H1 (cell line): ENCODE data around the gene CITED4. TPM values are rescaled to one million over a fixed set of nuclear protein-coding genes. Genes with fewer than 3 reads are reported as not detected.

Experiments used
- CTCF ChIA-PET: fragments of 300-600 bp; sonication (Branson Sonifier 250); formaldehyde crosslinking; loops from one replicate; lab custom pipeline; 2021; ENCODE audit not compliant: partially characterized antibody; lab: Charles Lee
- POLR2A ChIA-PET: fragments of 300-600 bp; sonication (Branson Sonifier 250); formaldehyde crosslinking; loops from one replicate; lab custom pipeline; 2021; ENCODE audit warnings: inconsistent platforms; ENCODE audit not compliant: partially characterized antibody; lab: Charles Lee
- DNase-seq, 2 experiments: peaks; one replicate each; pipeline versions ENCODE4 v3.0.0 to v3.0.0-alpha.2; 2010 to 2022; ENCODE audit warnings: low spot score in 2 of 2, low read depth in 1 of 2, mixed read lengths in 1 of 2
- FAIRE-seq: peaks from 2 replicates; lab custom pipeline; 2011; peaks lifted over from hg19 to GRCh38; lab: Jason Lieb, UNC
- H2AFZ ChIP-seq: 2 replicates; pipeline ENCODE4 v1.8.1; 2012; ENCODE audit warnings: low read length, inconsistent platforms
- H2AK5ac ChIP-seq: 2 replicates; pipeline ENCODE4 v1.6.1; 2013; ENCODE audit warnings: low read depth, low read length
- H2BK120ac ChIP-seq: replicated peaks from 2 replicates; pipeline ENCODE3; 2013; ENCODE audit warnings: low read depth, low read length, inconsistent platforms
- H2BK12ac ChIP-seq: 2 replicates; pipeline ENCODE4 v1.6.1; 2013; ENCODE audit warnings: low read depth, low read length
- H2BK15ac ChIP-seq: 2 replicates; pipeline ENCODE4 v1.6.1; 2013; ENCODE audit warnings: low read length
- H2BK20ac ChIP-seq: 2 replicates; pipeline ENCODE4 v1.6.1; 2013; ENCODE audit warnings: low read length
- H2BK5ac ChIP-seq: 2 replicates; pipeline ENCODE4 v1.6.1; 2013; ENCODE audit warnings: low read depth, low read length
- H3K14ac ChIP-seq: 2 replicates; pipeline ENCODE4 v1.6.1; 2013; ENCODE audit warnings: inconsistent platforms; ENCODE audit not compliant: insufficient read length
- H3K18ac ChIP-seq: 2 replicates; pipeline ENCODE4 v1.6.1; 2013; ENCODE audit warnings: low read length; ENCODE audit errors: extremely low read depth
- H3K23ac ChIP-seq: 2 replicates; pipeline ENCODE4 v1.6.1; 2013; ENCODE audit warnings: inconsistent platforms; ENCODE audit not compliant: insufficient read length
- H3K23me2 ChIP-seq: 2 replicates; pipeline ENCODE4 v1.6.1; 2013; ENCODE audit warnings: low read depth, low read length
- H3K27ac ChIP-seq: 2 replicates; pipeline ENCODE4 v1.6.1; 2011; ENCODE audit warnings: low read depth, low read length, inconsistent platforms
- H3K27me3 ChIP-seq, 4 experiments: replicated peaks in 1 of 4; 1 replicate in 1 of 4; 2 replicates in 3 of 4; pipeline versions ENCODE4 v1.6.1 to v1.8.1; 2011 to 2013; ENCODE audit warnings: low read length in 3 of 4, mild to moderate bottlenecking in 3 of 4, inconsistent platforms in 2 of 4, mixed read lengths in 2 of 4, moderate library complexity in 1 of 4; ENCODE audit not compliant: control insufficient read depth in 3 of 4, insufficient read depth in 3 of 4; ENCODE audit errors: extremely low read depth in 1 of 4
- H3K36me3 ChIP-seq, 4 experiments: 2 replicates each; pipeline versions ENCODE4 v1.6.1 to v1.8.1; 2011 to 2013; ENCODE audit warnings: mild to moderate bottlenecking in 4 of 4, low read length in 3 of 4, moderate library complexity in 2 of 4, control low read depth in 1 of 4, inconsistent platforms in 1 of 4; ENCODE audit not compliant: insufficient read depth in 4 of 4, control insufficient read depth in 2 of 4
- H3K4ac ChIP-seq: replicated peaks from 2 replicates; pipeline ENCODE3; 2013; ENCODE audit warnings: low read length, low read depth, mixed read lengths, inconsistent platforms; ENCODE audit not compliant: insufficient read length
- H3K4me1 ChIP-seq, 4 experiments: replicated peaks in 1 of 4; 1 replicate in 1 of 4; 2 replicates in 3 of 4; pipeline versions ENCODE4 v1.6.1 to v1.8.1; 2011 to 2013; ENCODE audit warnings: low read length in 3 of 4, inconsistent platforms in 2 of 4, mixed read lengths in 1 of 4; ENCODE audit not compliant: insufficient read depth in 4 of 4, control insufficient read depth in 3 of 4
- H3K4me2 ChIP-seq, 2 experiments: 2 replicates each; pipeline versions ENCODE4 v1.6.1 to v1.8.1; 2011 to 2013; ENCODE audit warnings: low read depth in 2 of 2, low read length in 2 of 2, control low read depth in 1 of 2, inconsistent platforms in 1 of 2, mild to moderate bottlenecking in 1 of 2; ENCODE audit not compliant: insufficient read depth in 1 of 2
- H3K4me3 ChIP-seq, 4 experiments: fragments of 200-600, 300-600 bp in 1 of 4; sonication (generic), shearing (Covaris generic), sonication (Bioruptor Twin) in 1 of 4; 2 replicates each; pipeline versions ENCODE4 v1.5.1 to v1.8.1; 2011 to 2016; ENCODE audit warnings: low read length in 4 of 4, low read depth in 3 of 4, control low read depth in 2 of 4, inconsistent platforms in 2 of 4, mild to moderate bottlenecking in 2 of 4, mixed read lengths in 1 of 4, moderate library complexity in 1 of 4; ENCODE audit not compliant: insufficient read depth in 2 of 4; ENCODE audit errors: extremely low read depth in 1 of 4
- H3K56ac ChIP-seq: replicated peaks from 2 replicates; pipeline ENCODE3; 2013; ENCODE audit warnings: low read depth, mild to moderate bottlenecking, mixed read lengths, low read length, inconsistent platforms; ENCODE audit not compliant: insufficient read length
- H3K79me1 ChIP-seq: 2 replicates; pipeline ENCODE4 v1.6.1; 2013; ENCODE audit warnings: low read depth, low read length, control low read depth
- H3K79me2 ChIP-seq, 2 experiments: 2 replicates each; pipeline versions ENCODE4 v1.6.1 to v1.8.1; 2012 to 2013; ENCODE audit warnings: low read length in 2 of 2, mild to moderate bottlenecking in 2 of 2, inconsistent platforms in 1 of 2; ENCODE audit not compliant: insufficient read depth in 2 of 2, control insufficient read depth in 1 of 2
- H3K9ac ChIP-seq, 4 experiments: replicated peaks in 1 of 4; 1 replicate in 1 of 4; 2 replicates in 3 of 4; pipeline versions ENCODE4 v1.6.1 to v1.8.1; 2011 to 2013; ENCODE audit warnings: low read depth in 3 of 4, low read length in 3 of 4, control low read depth in 2 of 4, mild to moderate bottlenecking in 2 of 4, moderate library complexity in 2 of 4, inconsistent platforms in 1 of 4; ENCODE audit errors: extremely low read depth in 1 of 4
- H3K9me3 ChIP-seq, 2 experiments: 2 replicates each; pipeline versions ENCODE4 v1.6.1 to v1.8.1; 2012 to 2013; ENCODE audit warnings: mild to moderate bottlenecking in 2 of 2, moderate library complexity in 2 of 2, control low read depth in 1 of 2, inconsistent platforms in 1 of 2, low read depth in 1 of 2, low read length in 1 of 2, mixed read lengths in 1 of 2; ENCODE audit not compliant: insufficient read depth in 2 of 2
- H4K20me1 ChIP-seq, 2 experiments: replicated peaks in 1 of 2; 2 replicates each; pipeline versions ENCODE3 to v1.8.1; 2011 to 2013; ENCODE audit warnings: inconsistent platforms in 2 of 2, low read length in 2 of 2, mild to moderate bottlenecking in 1 of 2; ENCODE audit not compliant: insufficient read depth in 2 of 2, control insufficient read depth in 1 of 2
- H4K5ac ChIP-seq: 2 replicates; pipeline ENCODE4 v1.6.1; 2013; ENCODE audit warnings: low read length, low read depth, mixed read lengths, inconsistent platforms; ENCODE audit not compliant: insufficient read length
- H4K8ac ChIP-seq: 2 replicates; pipeline ENCODE4 v1.8.0; 2013; ENCODE audit warnings: mild to moderate bottlenecking, moderate library complexity, low read length, inconsistent platforms; ENCODE audit not compliant: insufficient read depth; ENCODE audit errors: extremely low read depth
- H4K91ac ChIP-seq: replicated peaks from 2 replicates; pipeline ENCODE3; 2013; ENCODE audit warnings: low read length, mixed read lengths, inconsistent platforms; ENCODE audit not compliant: insufficient read length
- CEBPB ChIP-seq: IDR thresholded peaks from 2 replicates; pipeline ENCODE4 v1.6.1; 2012; ENCODE audit warnings: low read depth, low read length
- WGBS, 2 experiments: shearing (Covaris generic) in 1 of 2; methylation state at CpG; one replicate each; pipeline versions ENCODE4 v1.1.6 to v1.1.7; 2013 to 2015; ENCODE audit warnings: low lambda C conversion rate in 2 of 2, mixed read lengths in 2 of 2, inconsistent platforms in 1 of 2, low coverage in 1 of 2, missing lambda C conversion rate in 1 of 2; ENCODE audit not compliant: insufficient replicate concordance in 2 of 2, insufficient coverage in 1 of 2, insufficient read length in 1 of 2; ENCODE audit errors: extremely low coverage in 1 of 2, missing lambda C conversion rate in 1 of 2; 5-methylcytosine and 5-hydroxymethylcytosine counted together
- polyA plus RNA-seq, 7 experiments: library from polyadenylated mRNA; depleted of rRNA in 3 of 7; stranded (reverse) in 5 of 7; unstranded in 2 of 7; fragments of >200 nt in 5 of 7; fragments of 200-250 nt in 2 of 7; gene quantifications; 1 replicate in 5 of 7; 2 replicates in 1 of 7; 4 replicates in 1 of 7; pipeline versions ENCODE4 v1.2.1 to v1.2.3, GENCODE V29; 2011 to 2013; ENCODE audit warnings: missing spikeins in 2 of 7, mixed read lengths in 2 of 7
- total RNA-seq: library from RNA; stranded (reverse); fragmentation: NEBNext Ultra II Directional; extraction: Animal tissue kit (Norgen Biotek cat#: 25700); gene quantifications from 2 replicates; pipeline ENCODE4 v1.2.1, GENCODE V29; 2021
- TF ChIP-seq, protein P1 (sequence below): IDR thresholded peaks from 2 replicates; pipeline ENCODE4 v1.6.1; 2012; ENCODE audit warnings: low read length, inconsistent platforms

CITED4 gene
- total and polyA plus RNA-seq, 2 of the 8 experiments (the other 6 are each of a cell fraction or from before 2014, with no cell fraction given), result 5.4 to 16.3 TPM

DNA sequence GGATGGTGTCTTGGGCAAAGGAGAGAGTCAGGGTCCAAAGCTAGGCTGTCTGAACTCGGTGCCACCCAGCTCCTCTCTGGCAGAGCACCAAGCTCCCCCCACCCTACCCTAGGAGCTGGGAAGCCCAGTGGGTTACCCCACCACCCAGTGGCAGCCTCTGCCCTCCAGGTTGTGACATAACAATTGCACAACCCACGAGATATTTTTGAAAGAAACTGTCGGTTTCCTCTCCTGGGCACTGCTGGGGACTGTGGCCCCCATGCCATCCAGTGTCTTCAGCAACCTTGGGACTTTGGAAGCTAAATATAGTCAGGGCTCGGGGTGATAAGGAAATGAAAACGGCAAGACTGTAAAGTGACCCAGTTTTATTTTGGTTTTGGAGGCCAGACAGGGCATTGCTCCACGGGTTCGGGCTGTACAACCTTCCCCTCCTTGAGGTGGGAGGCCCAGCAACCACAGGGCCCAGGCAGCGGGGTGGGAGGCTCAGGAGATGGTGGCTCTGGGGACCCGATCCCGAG is 1.4 kb downstream of the CITED4 start:
- POLR2A ChIA-PET, result interaction anchor here (1.0 to 2.6 kb wide), 15 partner anchors 11 to 170 kb away, joined by 3 to 25 read pairs (median 4); partner anchors contain the start of gene NFYC
- WGBS, 2 experiments, result 61% methylated on average over 10 of the region's 10 CpGs; no CpG with 5 or more reads in 1 of the 2 experiments
- FAIRE-seq (no peak), DNase-seq (no peak)
- H3K79me2 ChIP-seq, result no peaks in the 10 kb centered on the region
- no peak overlapping the region for H3K4ac ChIP-seq
- peak overlapping the region; percentile 15 for H4K5ac ChIP-seq
- no peak overlapping the region for H3K27ac ChIP-seq
- H3K79me1 ChIP-seq, result no peaks in the 10 kb centered on the region
- H2BK15ac ChIP-seq, result no peak overlapping the region
- no peaks in the 10 kb centered on the region for H3K9me3 ChIP-seq
- no peak overlapping the region for H2AFZ ChIP-seq
- peaks cover 0 to 20% (median 16%) of the 10 kb centered on the region in 4 experiments; a peak in 5 of 7 replicates for H3K27me3 ChIP-seq
- peak overlapping the region; percentile 78; the same call in 1 of the 2 replicates for H4K8ac ChIP-seq
- H3K18ac ChIP-seq, result peak overlapping the region; percentile 71; the same call in 1 of the 2 replicates
- H2BK12ac ChIP-seq, result 0 out of 2 replicates have a peak overlapping the region, but pooled peaks have one; percentile 9
- H3K36me3 ChIP-seq, result no peaks in the 10 kb centered on the region
- no peak overlapping the region for H3K14ac ChIP-seq
- peak overlapping the region; percentile 38 for H4K91ac ChIP-seq
- H3K23ac ChIP-seq, result no peak overlapping the region
- H3K4me3 ChIP-seq, result peak overlapping the region; percentile 39 to 64 (median 48); a peak in 6 of 8 replicates
- no peak overlapping the region for H2BK120ac ChIP-seq
- H3K4me2 ChIP-seq, result peak overlapping the region; percentile 82
- H2AK5ac ChIP-seq, result no peak overlapping the region
- H3K23me2 ChIP-seq, result peaks cover 7% of the 10 kb centered on the region; the same call in 1 of the 2 replicates
- H2BK20ac ChIP-seq, result no peak overlapping the region
- CTCF ChIA-PET, result interaction anchor here (1.0 to 26.8 kb wide), 6 partner anchors 8 to 101 kb away, joined by 3 to 917 read pairs (median 5); no protein-coding TSS in a partner anchor
- H4K20me1 ChIP-seq, result peaks cover 1 to 2% of the 10 kb centered on the region in 2 experiments
- peak overlapping the region in 2 of 4 experiments; percentile 56 to 62; a peak in 3 of 7 replicates for H3K9ac ChIP-seq
- H2BK5ac ChIP-seq, result no peak overlapping the region
- H3K56ac ChIP-seq, result no peak overlapping the region
- 0 out of 2 replicates have a peak, but pooled peaks have one; percentile 1 for TF ChIP-seq CEBPB
- TF ChIP-seq, protein P1, sequence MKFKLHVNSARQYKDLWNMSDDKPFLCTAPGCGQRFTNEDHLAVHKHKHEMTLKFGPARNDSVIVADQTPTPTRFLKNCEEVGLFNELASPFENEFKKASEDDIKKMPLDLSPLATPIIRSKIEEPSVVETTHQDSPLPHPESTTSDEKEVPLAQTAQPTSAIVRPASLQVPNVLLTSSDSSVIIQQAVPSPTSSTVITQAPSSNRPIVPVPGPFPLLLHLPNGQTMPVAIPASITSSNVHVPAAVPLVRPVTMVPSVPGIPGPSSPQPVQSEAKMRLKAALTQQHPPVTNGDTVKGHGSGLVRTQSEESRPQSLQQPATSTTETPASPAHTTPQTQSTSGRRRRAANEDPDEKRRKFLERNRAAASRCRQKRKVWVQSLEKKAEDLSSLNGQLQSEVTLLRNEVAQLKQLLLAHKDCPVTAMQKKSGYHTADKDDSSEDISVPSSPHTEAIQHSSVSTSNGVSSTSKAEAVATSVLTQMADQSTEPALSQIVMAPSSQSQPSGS, result no peak
- peaks cover 4 to 8% (median 6%) of the 10 kb centered on the region in 4 experiments for H3K4me1 ChIP-seq
